Skin epidermis (tissue), 12 donors: ENCODE measurements around the gene CCL2.

Source experiments
- H3K27ac ChIP-seq, 21 experiments: fragments of 200-600 bp; sonication (generic) in 11 of 21; one replicate each; pipeline ENCODE4 v1.5.0; 2020; ENCODE audit warnings: mild to moderate bottlenecking in 3 of 21, inconsistent platforms in 2 of 21, moderate library complexity in 2 of 21
- H3K4me3 ChIP-seq, 7 experiments: fragments of 200-600 bp; sonication (generic) in 2 of 7; one replicate each; pipeline ENCODE4 v1.5.0; 2020; ENCODE audit warnings: inconsistent platforms in 2 of 7, mild to moderate bottlenecking in 2 of 7, moderate library complexity in 1 of 7

The CCL2 gene

GRCh38 chr17:34236281-34236892 is 18.7 kb upstream of the CCL2 start:
- peak overlapping the region in 7 of 21 experiments; percentile 32 to 81 (median 60) for H3K27ac ChIP-seq
- no peak overlapping the region for H3K4me3 ChIP-seq

- peak overlapping the region in 3 of 21 experiments; percentile 8 to 59 (median 23) for H3K27ac ChIP-seq
- no peak overlapping the region for H3K4me3 ChIP-seq
These were observed 17.6 kb upstream of the CCL2 start for GRCh38 chr17:34237458-34237857.

GRCh38 chr17:34241062-34241461 is 14.0 kb upstream of the CCL2 start:
- Histone ChIP-seq H3K27ac (peak overlapping the region in 6 of 21 experiments; percentile 1 to 68 (median 20)), H3K4me3 (no peak overlapping the region)

GRCh38 chr17:34242587-34243363 is 12.3 kb upstream of the CCL2 start:
- H3K4me3 ChIP-seq = no peak overlapping the region
- peak overlapping the region in 17 of 21 experiments; percentile 0 to 75 (median 54) for H3K27ac ChIP-seq

GRCh38 chr17:34243364-34244320 is 11.4 kb upstream of the CCL2 start:
- H3K4me3 ChIP-seq = no peak overlapping the region
- peak overlapping the region in 15 of 21 experiments; percentile 2 to 75 (median 56) for H3K27ac ChIP-seq

GRCh38 chr17:34245351-34245905 is 9.7 kb upstream of the CCL2 start:
- Histone ChIP-seq H3K27ac (peak overlapping the region in 8 of 21 experiments; percentile 13 to 48 (median 36)), H3K4me3 (no peak overlapping the region)

- H3K27ac ChIP-seq = peak overlapping the region in 8 of 21 experiments; percentile 11 to 60 (median 32)
- no peak overlapping the region for H3K4me3 ChIP-seq
These were observed 8.6 kb upstream of the CCL2 start for GRCh38 chr17:34246446-34246845.

- H3K4me3 ChIP-seq = no peak overlapping the region
- peak overlapping the region in 5 of 21 experiments; percentile 11 to 60 (median 40) for H3K27ac ChIP-seq
These were observed 8.2 kb upstream of the CCL2 start for GRCh38 chr17:34246881-34247280.

- H3K4me3 ChIP-seq = no peak overlapping the region
- H3K27ac ChIP-seq = peak overlapping the region in 13 of 21 experiments; percentile 10 to 80 (median 44)
These were observed 6.5 kb upstream of the CCL2 start for GRCh38 chr17:34248511-34249024.

GRCh38 chr17:34249061-34249460 is 6.0 kb upstream of the CCL2 start:
- H3K4me3 ChIP-seq = no peak overlapping the region
- peak overlapping the region in 16 of 21 experiments; percentile 10 to 80 (median 38) for H3K27ac ChIP-seq

- peak overlapping the region in 16 of 21 experiments; percentile 10 to 80 (median 38) for H3K27ac ChIP-seq
- H3K4me3 ChIP-seq = no peak overlapping the region
These were observed 5.6 kb upstream of the CCL2 start for GRCh38 chr17:34249478-34249877.

GRCh38 chr17:34251186-34251585 is 3.9 kb upstream of the CCL2 start:
- Histone ChIP-seq H3K27ac (peak overlapping the region in 3 of 21 experiments; percentile 78 to 90 (median 82)), H3K4me3 (no peak overlapping the region)

GRCh38 chr17:34252095-34252443 is 3.0 kb upstream of the CCL2 start:
- no peak overlapping the region for H3K4me3 ChIP-seq
- H3K27ac ChIP-seq = peak overlapping the region in 16 of 21 experiments; percentile 3 to 90 (median 66)

- Histone ChIP-seq H3K4me3 (no peak overlapping the region), H3K27ac (peak overlapping the region in 19 of 21 experiments; percentile 3 to 90 (median 78))
These were observed 2.5 kb upstream of the CCL2 start for GRCh38 chr17:34252444-34253138.

- H3K4me3 ChIP-seq = no peak overlapping the region
- H3K27ac ChIP-seq = peak overlapping the region in 19 of 21 experiments; percentile 35 to 90 (median 78)
These were observed 2.0 kb upstream of the CCL2 start for GRCh38 chr17:34253139-34253525.

- Histone ChIP-seq H3K4me3 (no peak overlapping the region), H3K27ac (peak overlapping the region in 20 of 21 experiments; percentile 33 to 90 (median 78))
These were observed 939 bp upstream of the CCL2 start for GRCh38 chr17:34254146-34254545.

- H3K27ac ChIP-seq = peak overlapping the region; percentile 43 to 90 (median 78)
- H3K4me3 ChIP-seq = peak overlapping the region; percentile 21 to 47 (median 24)
These were observed 272 bp downstream of the CCL2 start for GRCh38 chr17:34255381-34255732.

GRCh38 chr17:34255841-34256240 is 756 bp downstream of the CCL2 start:
- H3K4me3 ChIP-seq = peak overlapping the region; percentile 21 to 47 (median 24)
- peak overlapping the region in 18 of 21 experiments; percentile 43 to 90 (median 80) for H3K27ac ChIP-seq
